ENCODE data around the gene STEAP3.
"Not testable (repeated sequence)": the region's sequence is repeated elsewhere in the genome, so short reads cannot be mapped to it uniquely, and the experiment has no call there.

STEAP3 gene

GRCh38 chr2:119264781-119265692 lies 41.4 kb downstream of the STEAP3 start:
- DNase-seq (ENCODE audit: low spot score): peak; percentile 60

- DNase-seq (ENCODE audit: low spot score): no peak
These were observed 42.0 kb downstream of the STEAP3 start for GRCh38 chr2:119265693-119266066.

DNA sequence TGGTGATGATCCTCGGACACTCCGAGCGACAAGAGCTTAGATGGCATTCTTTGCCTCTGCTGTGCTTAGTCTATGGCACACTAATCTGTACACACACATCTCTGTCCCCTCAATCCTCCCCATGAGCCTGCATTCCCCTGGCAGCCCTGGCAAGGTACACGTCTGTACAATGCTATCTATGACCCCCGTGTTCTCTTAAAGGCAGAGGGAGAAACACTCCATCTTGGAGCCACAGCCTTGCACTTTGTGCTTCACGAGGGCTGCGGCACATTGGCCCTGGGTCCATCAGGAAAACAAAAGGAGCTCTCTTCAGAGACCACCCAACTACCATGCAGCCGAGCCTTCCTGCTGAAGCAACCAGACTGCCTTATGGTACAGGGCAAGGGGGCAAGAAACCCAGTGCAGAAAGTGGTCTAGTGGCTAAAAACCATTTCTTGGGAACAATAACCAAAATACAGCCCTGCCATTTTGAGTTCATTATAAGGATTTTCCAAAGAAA lies 42.5 kb downstream of the STEAP3 start:
- no peak for DNase-seq (ENCODE audit: low spot score)

DNA sequence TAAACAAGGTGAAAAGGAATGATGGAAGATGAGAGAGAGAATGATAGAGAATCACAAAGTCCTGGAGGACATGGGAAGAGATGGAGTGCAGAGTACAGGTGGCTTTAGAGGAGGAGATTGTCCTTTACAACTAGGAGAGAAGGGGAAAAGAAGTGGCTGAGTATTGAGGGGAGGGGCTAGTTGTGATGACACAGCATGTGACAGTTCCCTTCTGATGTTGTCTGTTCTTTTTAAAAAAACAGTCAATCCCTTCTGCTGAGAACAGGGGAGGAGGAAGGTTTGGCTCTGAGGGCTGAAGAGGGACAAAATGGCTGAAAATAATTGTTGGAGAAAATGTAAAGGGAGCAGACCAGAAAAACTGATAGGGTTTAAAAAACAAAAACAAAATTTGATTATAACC lies 44.0 kb downstream of the STEAP3 start:
- no peak for DNase-seq (ENCODE audit: low spot score)

- no peak for DNase-seq (ENCODE audit: low spot score)
These were observed 53.2 kb downstream of the STEAP3 start for GRCh38 chr2:119276864-119277263.

GRCh38 chr2:119278385-119278784 lies 54.8 kb downstream of the STEAP3 start:
- not testable (repeated sequence) for DNase-seq (ENCODE audit: low spot score)

DNA sequence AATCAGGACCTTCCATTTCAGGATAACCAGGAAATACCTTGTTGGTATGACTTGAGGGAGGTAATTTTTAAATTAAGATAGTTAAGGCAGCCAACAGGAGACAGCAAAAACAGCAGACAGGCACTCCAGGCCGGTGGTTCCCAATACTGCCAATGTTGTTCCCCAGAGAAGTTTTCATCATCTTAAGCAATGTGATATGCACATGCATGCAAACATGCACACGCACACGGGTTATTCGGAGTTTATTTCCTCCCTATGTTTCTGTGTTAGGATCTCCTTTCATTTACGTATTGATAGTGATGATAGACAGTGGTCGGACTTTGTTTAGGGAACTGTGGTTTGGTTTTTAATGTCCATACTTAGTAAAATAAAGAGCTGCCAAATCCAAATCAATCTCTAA lies 55.3 kb downstream of the STEAP3 start:
- no peak for DNase-seq (ENCODE audit: low spot score)

GRCh38 chr2:119279666-119280065 lies 56.0 kb downstream of the STEAP3 start:
- DNase-seq (ENCODE audit: low spot score): no peak

GRCh38 chr2:119280680-119281079 lies 57.0 kb downstream of the STEAP3 start:
- no peak for DNase-seq (ENCODE audit: low spot score)

DNA sequence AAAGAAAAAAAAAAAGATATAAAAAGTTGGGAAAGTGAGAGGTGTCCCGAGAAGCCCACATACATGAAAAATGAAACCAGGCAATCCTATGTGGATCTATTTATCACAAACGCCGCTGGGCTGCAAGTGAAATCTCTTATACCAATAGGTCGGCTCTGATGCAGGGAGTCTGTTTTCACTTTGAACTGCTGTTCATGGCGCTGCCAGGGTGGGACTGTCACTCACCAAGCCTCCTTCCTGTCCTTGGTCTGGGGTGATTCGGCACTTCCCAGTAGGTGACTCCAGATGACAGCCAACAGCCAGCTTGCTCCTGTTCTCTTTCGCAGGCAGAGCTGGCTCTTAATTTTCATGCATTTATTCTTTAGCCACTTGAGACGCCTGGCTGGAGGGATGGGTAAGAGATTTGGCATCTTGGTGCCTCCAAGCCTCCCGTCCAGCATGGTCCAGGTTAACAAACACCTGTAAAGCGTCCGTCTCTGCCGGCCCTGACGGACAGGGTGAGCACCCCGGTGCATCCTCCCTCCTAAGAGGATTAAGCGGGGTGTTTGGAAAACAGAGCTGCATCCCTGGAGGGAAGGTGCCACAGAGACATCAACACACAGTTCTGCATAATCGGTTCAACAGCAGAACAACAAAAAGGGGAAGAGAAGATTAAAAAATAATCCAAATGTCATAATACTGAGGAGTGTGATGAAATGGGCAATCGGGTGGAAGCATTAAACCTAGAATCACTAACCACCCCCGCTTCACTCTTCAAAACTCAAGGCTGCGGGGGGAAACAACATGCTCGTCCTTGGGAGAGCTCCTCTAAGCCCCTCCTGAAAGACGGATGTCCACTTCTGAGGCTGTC lies 58.7 kb downstream of the STEAP3 start:
- DNase-seq (ENCODE audit: low spot score): peak; percentile 47

- peak; percentile 95 for DNase-seq (ENCODE audit: low spot score)
These were observed 59.4 kb downstream of the STEAP3 start for GRCh38 chr2:119282996-119283511.

GRCh38 chr2:119283873-119284331 lies 60.3 kb downstream of the STEAP3 start:
- peak; percentile 89 for DNase-seq (ENCODE audit: low spot score)

GRCh38 chr2:119286661-119287060 lies 63.0 kb downstream of the STEAP3 start:
- DNase-seq (ENCODE audit: low spot score): no peak

DNA sequence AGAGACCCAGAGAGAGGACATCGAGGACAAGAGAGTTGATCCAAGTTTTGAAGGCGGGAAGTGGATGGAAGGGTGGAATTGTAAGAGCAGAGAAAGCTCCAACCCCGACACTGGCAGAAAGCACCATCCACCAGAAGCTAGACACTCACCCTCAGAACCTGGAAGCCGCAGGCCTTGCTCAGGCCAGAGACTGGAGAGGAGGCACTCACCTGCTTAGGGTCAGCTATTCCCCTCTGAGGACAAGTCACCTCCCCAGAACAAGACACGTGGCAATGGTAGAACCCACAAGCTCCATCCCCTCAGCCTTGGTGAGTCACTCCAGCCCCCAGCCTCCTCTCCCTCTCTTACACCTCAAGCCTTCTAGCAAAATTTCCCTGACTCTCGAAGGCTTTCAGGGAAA lies 64.9 kb downstream of the STEAP3 start:
- DNase-seq (ENCODE audit: low spot score): no peak

DNA sequence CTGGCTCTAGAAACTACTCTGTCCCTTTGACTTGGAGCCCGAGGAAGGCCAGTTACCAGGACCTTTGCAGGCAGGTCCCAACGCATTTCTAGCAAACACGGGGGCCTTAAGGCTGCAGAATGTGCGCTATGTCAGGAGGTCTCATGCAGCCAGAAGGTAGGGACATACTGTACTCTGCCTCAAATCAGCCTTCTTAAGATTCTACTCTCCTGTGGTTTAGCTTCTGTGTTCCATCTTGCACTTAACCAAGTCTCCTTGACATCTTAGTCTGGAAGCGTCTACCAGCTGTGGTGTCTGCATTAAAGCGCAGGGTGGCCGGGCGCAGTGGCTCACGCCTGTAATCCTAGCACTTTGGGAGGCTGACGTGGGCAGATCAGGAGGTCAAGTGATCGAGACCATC lies 65.5 kb downstream of the STEAP3 start:
- peak; percentile 43 for DNase-seq (ENCODE audit: low spot score)

- no peak for DNase-seq (ENCODE audit: low spot score)
These were observed 66.0 kb downstream of the STEAP3 start for GRCh38 chr2:119289642-119290041.

DNA sequence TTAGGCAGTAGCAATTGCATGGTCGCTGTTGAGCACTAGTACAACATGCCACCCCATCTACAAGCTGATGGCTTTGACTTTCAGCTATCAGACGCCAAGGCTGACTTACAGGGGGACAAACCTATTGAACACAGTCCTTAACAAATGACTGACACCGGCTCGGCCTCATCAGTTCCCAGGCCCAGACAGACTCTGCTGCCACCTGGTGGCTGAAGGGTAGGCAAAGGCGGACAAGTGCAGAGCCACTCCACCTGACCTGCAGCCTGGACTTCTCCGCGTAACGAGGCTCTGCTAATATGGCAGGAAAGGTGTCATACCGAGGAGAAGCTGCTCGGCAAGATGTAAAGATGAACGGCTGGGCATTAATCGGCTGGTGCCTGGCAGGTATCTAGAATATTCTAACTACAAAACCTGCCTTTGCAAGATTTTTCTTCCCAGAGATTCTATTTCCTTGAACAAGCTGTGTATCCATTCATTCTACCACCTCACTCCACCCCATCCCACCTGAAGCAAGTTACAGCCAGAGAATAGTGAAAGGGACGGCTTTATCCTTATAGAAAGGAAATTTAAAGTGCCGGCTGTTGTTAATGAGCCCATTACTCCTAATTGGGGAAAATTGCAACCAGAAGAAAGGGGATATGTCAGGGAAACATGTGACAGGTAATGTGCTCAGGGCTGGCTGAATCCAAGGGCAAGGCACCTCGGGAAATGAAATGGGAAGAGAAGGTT lies 67.4 kb downstream of the STEAP3 start:
- peak; percentile 76 for DNase-seq (ENCODE audit: low spot score)

DNA sequence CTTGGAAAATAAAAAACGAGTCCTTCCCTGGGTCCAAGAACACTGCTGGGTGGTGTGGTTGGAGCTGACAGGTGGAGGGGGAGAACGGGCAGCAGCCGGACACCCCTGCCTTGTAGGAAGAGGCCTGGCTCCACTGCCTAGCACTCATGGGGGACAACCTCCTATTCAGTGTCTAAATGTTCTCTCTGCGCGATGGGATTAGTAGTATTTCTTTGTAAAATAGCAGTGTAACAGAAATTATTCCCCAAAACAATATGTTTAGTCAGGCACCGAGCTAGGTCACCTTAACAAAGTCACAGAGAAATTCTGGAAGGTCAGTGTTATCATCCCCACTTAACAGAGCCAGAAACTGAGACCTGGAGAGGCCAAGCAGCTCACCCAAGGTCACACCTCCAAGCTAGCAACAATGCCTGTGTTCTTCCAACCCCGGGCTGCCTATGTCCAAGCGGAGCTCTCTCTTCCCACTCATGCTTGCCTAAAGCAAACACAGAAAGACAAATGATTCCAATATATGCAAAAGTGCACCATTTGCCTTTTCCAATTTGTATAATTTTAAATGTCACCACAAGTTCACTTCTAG lies 68.0 kb downstream of the STEAP3 start:
- no peak for DNase-seq (ENCODE audit: low spot score)

- DNase-seq (ENCODE audit: low spot score): peak; percentile 53
These were observed 68.6 kb downstream of the STEAP3 start for GRCh38 chr2:119292226-119292625.

GRCh38 chr2:119293254-119293653 lies 69.6 kb downstream of the STEAP3 start:
- DNase-seq (ENCODE audit: low spot score): no peak

GRCh38 chr2:119293900-119294299 lies 70.3 kb downstream of the STEAP3 start:
- DNase-seq (ENCODE audit: low spot score): no peak

Data from Ammon's horn (tissue), 1 donor.